ENCODE measurements around the gene TGOLN2. TPM values are rescaled to one million over a fixed set of nuclear protein-coding genes. Genes with fewer than 3 reads are reported as not detected.

Gene TGOLN2
- total RNA-seq, 2 donors from 2014 or later = 140 to 165 TPM

DNA sequence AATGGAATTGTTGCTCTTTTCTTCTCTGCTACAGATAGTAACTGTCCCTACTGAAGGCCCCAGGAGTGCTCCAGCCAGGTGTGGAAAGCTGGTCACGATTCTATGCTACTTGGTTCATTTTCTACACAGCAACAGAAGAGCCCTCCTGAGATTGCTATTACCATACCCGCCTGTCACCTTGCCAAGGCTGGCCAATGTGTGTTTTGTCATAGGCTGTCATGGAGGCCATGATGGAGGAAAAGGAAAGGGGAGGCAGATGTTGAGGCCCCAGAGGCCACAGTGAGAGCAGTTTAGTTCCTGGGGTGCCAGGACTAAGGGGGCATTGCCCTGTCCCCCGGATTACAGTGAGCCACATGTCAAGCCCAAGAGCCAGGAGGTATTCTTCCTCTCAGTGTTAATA lies 27.7 kb upstream of the TGOLN2 start:
- intact Hi-C loops (cut with DNase I) = no loop called here
- H3K36me3 ChIP-seq = peaks cover 0 to 4% of the 10 kb centered on the region in 2 donors
- TF ChIP-seq, protein P1, sequence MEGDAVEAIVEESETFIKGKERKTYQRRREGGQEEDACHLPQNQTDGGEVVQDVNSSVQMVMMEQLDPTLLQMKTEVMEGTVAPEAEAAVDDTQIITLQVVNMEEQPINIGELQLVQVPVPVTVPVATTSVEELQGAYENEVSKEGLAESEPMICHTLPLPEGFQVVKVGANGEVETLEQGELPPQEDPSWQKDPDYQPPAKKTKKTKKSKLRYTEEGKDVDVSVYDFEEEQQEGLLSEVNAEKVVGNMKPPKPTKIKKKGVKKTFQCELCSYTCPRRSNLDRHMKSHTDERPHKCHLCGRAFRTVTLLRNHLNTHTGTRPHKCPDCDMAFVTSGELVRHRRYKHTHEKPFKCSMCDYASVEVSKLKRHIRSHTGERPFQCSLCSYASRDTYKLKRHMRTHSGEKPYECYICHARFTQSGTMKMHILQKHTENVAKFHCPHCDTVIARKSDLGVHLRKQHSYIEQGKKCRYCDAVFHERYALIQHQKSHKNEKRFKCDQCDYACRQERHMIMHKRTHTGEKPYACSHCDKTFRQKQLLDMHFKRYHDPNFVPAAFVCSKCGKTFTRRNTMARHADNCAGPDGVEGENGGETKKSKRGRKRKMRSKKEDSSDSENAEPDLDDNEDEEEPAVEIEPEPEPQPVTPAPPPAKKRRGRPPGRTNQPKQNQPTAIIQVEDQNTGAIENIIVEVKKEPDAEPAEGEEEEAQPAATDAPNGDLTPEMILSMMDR (IDR thresholded peaks at IDR 0.05) = no peak
- TF ChIP-seq POLR2A (IDR thresholded peaks at IDR 0.05) (no peak), POLR2AphosphoS5 (IDR thresholded peaks at IDR 0.05) (no peak)
- no peaks in the 10 kb centered on the region for H3K27me3 ChIP-seq (replicated peaks; ENCODE audit: insufficient read depth)
- no peak for DNase-seq (ENCODE audit: low spot score)
- WGBS = 67% methylated on average over 3 of the region's 3 CpGs
- H3K9me3 ChIP-seq = no peaks in the 10 kb centered on the region
- no peaks in the 10 kb centered on the region for H3K4me1 ChIP-seq (replicated peaks)
- no peak overlapping the region for H3K27ac ChIP-seq
- H3K4me3 ChIP-seq = peak overlapping the region; percentile 54 to 73

DNA sequence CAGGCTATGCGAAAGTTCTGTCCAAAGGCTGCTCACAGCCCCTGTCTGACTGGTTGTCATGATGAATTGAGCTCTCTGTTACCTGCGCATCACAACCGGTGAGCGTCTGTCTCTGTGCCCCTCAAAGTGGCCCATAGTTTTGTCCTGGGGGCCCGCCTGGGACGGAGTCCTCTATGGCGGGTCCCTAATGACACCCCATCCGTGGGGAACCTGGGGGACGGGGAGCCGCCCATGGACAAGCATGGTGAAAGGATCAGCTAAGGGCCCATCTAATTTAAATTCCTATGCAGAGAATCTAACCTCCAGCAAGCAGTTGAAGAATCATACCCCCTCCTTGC lies 27.3 kb upstream of the TGOLN2 start:
- peak overlapping the region; percentile 54 to 73 for H3K4me3 ChIP-seq
- no peaks in the 10 kb centered on the region for H3K9me3 ChIP-seq
- H3K27me3 ChIP-seq (replicated peaks; ENCODE audit: insufficient read depth) = no peaks in the 10 kb centered on the region
- TF ChIP-seq POLR2AphosphoS5 (IDR thresholded peaks at IDR 0.05) = no peak
- TF ChIP-seq POLR2A (IDR thresholded peaks at IDR 0.05) = no peak
- TF ChIP-seq, protein P1 (IDR thresholded peaks at IDR 0.05) = no peak
- peak overlapping the region; percentile 76 to 79 for H3K27ac ChIP-seq
- DNase-seq (ENCODE audit: low spot score) = no peak
- 4% methylated on average over 10 of the region's 10 CpGs for WGBS
- H3K36me3 ChIP-seq = peaks cover 0 to 4% of the 10 kb centered on the region in 2 donors
- H3K4me1 ChIP-seq (replicated peaks) = no peaks in the 10 kb centered on the region
- intact Hi-C loops (cut with DNase I) = no loop called here

DNA sequence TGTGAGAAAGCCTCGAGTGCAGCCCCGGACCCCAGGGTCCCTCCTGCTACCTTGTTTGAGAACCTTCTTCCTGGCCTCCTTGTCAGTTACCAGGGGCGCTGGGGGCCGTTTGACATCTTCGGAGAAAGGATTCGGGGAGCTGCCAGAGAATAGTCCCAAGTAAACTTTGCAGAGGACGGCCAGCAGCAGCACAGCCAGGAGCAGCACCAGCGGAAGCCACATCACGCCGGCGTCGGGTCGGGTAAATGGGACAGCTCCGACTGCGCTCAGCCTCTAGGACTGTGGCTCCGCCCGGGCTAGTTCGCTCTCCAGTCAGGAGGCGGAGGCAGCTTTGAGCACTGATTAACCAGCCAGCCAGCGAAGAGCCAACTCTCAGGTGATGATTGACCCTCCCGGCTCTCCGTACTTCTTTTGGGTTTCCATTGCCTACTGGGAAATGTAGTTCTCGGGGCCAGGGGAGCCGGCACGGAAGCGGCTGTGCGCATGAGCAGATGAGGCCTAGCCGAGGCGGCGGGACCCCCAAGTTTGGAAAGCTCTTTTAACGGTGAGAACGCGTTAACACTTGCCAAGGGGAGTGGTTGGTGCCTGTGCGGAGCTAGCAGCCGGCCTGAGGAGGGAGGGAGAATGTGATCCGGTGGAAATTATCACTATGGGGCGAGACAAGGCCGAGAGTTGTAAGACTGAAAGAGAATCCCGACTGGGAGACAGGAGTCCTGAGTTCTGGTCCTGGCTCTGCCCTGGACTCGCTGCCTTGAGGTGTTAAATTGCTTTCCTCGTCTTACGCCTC lies 26.7 kb upstream of the TGOLN2 start, which contains the start of the genes ELMOD3 and RETSAT:
ELMOD3 (plus strand) TSS at position 484 of the 787 bp plus-strand sequence. CDS start 2,430 bp downstream, outside the sequence.
RETSAT (minus strand) TSS at position 243 of the 787 bp plus-strand sequence; CDS start at position 222, 21 bp downstream.
- TF ChIP-seq, protein P1 (IDR thresholded peaks at IDR 0.05) = peak in 2 of 4 experiments; percentile 42 to 49
- TF ChIP-seq POLR2AphosphoS5 (IDR thresholded peaks at IDR 0.05) (peak; percentile 99), POLR2A (IDR thresholded peaks at IDR 0.05) (peak; percentile 95)
- under 1% methylated on average over 42 of the region's 42 CpGs for WGBS
- intact Hi-C loops (cut with DNase I) = loop anchor here (1.0 kb wide), 1 partner anchor 26 kb away; no protein-coding TSS in a partner anchor
- Histone ChIP-seq H3K36me3 (peaks cover 0 to 4% of the 10 kb centered on the region in 2 donors), H3K9me3 (no peaks in the 10 kb centered on the region), H3K27me3 (replicated peaks; ENCODE audit: insufficient read depth) (no peaks in the 10 kb centered on the region), H3K27ac (peak within 1 kb of the TSS; percentile 76 to 79), H3K4me1 (replicated peaks) (no peaks in the 10 kb centered on the region), H3K4me3 (peak within 1 kb of the TSS; percentile 54 to 73)
- peak; percentile 99 for DNase-seq (ENCODE audit: low spot score)

DNA sequence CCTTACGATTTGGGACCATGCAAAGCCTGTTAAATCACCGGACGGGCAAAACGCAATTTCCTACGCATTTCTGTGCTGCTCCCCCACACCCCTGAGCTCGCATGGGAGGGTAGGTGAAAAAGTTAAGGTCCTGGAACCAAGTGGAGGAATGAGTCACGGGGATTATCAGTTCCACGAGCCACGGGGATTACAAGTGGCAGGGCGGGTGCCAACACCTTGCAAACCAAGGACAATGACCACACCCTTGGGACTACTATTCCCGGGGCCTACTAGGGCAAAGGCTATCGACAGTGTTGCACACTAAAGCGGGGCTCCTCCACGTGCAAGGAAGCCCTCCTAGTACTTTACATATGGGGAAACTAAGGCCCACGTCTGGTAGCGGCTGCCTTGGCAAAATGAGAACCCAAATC lies 26.1 kb upstream of the TGOLN2 start:
- Histone ChIP-seq H3K4me3 (peak overlapping the region; percentile 54 to 73), H3K36me3 (peaks cover 0 to 4% of the 10 kb centered on the region in 2 donors), H3K9me3 (no peaks in the 10 kb centered on the region), H3K27ac (peak overlapping the region; percentile 76 to 79), H3K4me1 (replicated peaks) (no peaks in the 10 kb centered on the region), H3K27me3 (replicated peaks; ENCODE audit: insufficient read depth) (no peaks in the 10 kb centered on the region)
- WGBS = 8% methylated on average over 16 of the region's 16 CpGs
- peak; percentile 32 for DNase-seq (ENCODE audit: low spot score)
- TF ChIP-seq, protein P1 (IDR thresholded peaks at IDR 0.05) = no peak
- no peak for TF ChIP-seq POLR2A (IDR thresholded peaks at IDR 0.05)
- TF ChIP-seq POLR2AphosphoS5 (IDR thresholded peaks at IDR 0.05) = no peak
- intact Hi-C loops (cut with DNase I) = loop anchor here (1.0 kb wide), 1 partner anchor 26 kb away; no protein-coding TSS in a partner anchor

Data from prostate gland (tissue), 2 donors.